ENCODE data around the gene TPSAB1. TPM values are rescaled to one million over a fixed set of nuclear protein-coding genes. Genes with fewer than 3 reads are reported as not detected.
A peak's percentile ranks its signal among the peaks of the same experiment; 100 is the strongest.
"Not testable (repeated sequence)": the region's sequence is repeated elsewhere in the genome, so short reads cannot be mapped to it uniquely, and the experiment has no call there.

TPSAB1 gene
- total RNA-seq = under 1 TPM in 1 of 3 donors, not detected in 2; 0.35 TPM

GRCh38 chr16:1240436-1240835, at the start of gene TPSAB1:
TSS of gene TPSAB1 (plus strand) at chr16:1240705. CDS start at chr16:1240939, 234 bp downstream.
- not testable (repeated sequence) for H3K36me3 Mint-ChIP-seq (ENCODE audit: insufficient read depth); ATAC-seq; H3K9me3 Mint-ChIP-seq; H3K27me3 Mint-ChIP-seq (ENCODE audit: low read depth); H3K4me1 Mint-ChIP-seq (ENCODE audit: low read depth); DNase-seq; H3K4me3 Mint-ChIP-seq

GRCh38 chr16:1190789-1191188, 49.7 kb upstream of the TPSAB1 start:
- not testable (repeated sequence) for DNase-seq; H3K4me1 Mint-ChIP-seq (ENCODE audit: low read depth); H3K4me3 Mint-ChIP-seq; H3K9me3 Mint-ChIP-seq; H3K36me3 Mint-ChIP-seq (ENCODE audit: insufficient read depth); ATAC-seq; H3K27me3 Mint-ChIP-seq (ENCODE audit: low read depth)

GRCh38 chr16:1192384-1193073, 48.0 kb upstream of the TPSAB1 start:
- H3K4me1 Mint-ChIP-seq (ENCODE audit: low read depth) = peaks cover 3% of the 10 kb centered on the region
- no peak overlapping the region for H3K4me3 Mint-ChIP-seq
- no peaks in the 10 kb centered on the region for H3K36me3 Mint-ChIP-seq (ENCODE audit: insufficient read depth)
- DNase-seq (no peak), ATAC-seq (no peak)
- H3K9me3 Mint-ChIP-seq = no peaks in the 10 kb centered on the region
- H3K27me3 Mint-ChIP-seq (ENCODE audit: low read depth) = peaks cover 7% of the 10 kb centered on the region

- Mint-ChIP-seq H3K4me3 (no peak overlapping the region), H3K36me3 (ENCODE audit: insufficient read depth) (no peaks in the 10 kb centered on the region), H3K27me3 (ENCODE audit: low read depth) (peaks cover 7% of the 10 kb centered on the region), H3K4me1 (ENCODE audit: low read depth) (peaks cover 3% of the 10 kb centered on the region), H3K9me3 (no peaks in the 10 kb centered on the region)
- DNase-seq = no peak
- ATAC-seq = no peak
Measured at GRCh38 chr16:1193143-1193824, 47.2 kb upstream of the TPSAB1 start.

GRCh38 chr16:1193825-1194581, 46.5 kb upstream of the TPSAB1 start:
- Mint-ChIP-seq H3K27me3 (ENCODE audit: low read depth) (peaks cover 4% of the 10 kb centered on the region), H3K4me3 (no peak overlapping the region), H3K4me1 (ENCODE audit: low read depth) (peaks cover 3% of the 10 kb centered on the region), H3K9me3 (no peaks in the 10 kb centered on the region), H3K36me3 (ENCODE audit: insufficient read depth) (no peaks in the 10 kb centered on the region)
- no peak for ATAC-seq
- no peak for DNase-seq

GRCh38 chr16:1194665-1195392, 45.7 kb upstream of the TPSAB1 start:
- Mint-ChIP-seq H3K4me1 (ENCODE audit: low read depth) (peaks cover 3% of the 10 kb centered on the region), H3K36me3 (ENCODE audit: insufficient read depth) (no peaks in the 10 kb centered on the region), H3K27me3 (ENCODE audit: low read depth) (peaks cover 2% of the 10 kb centered on the region), H3K4me3 (no peak overlapping the region), H3K9me3 (no peaks in the 10 kb centered on the region)
- DNase-seq = peak; percentile 17
- ATAC-seq = peak; percentile 52 to 63

- peaks cover 3% of the 10 kb centered on the region for H3K4me1 Mint-ChIP-seq (ENCODE audit: low read depth)
- H3K4me3 Mint-ChIP-seq = no peak overlapping the region
- peaks cover 2% of the 10 kb centered on the region for H3K27me3 Mint-ChIP-seq (ENCODE audit: low read depth)
- no peak for DNase-seq
- ATAC-seq = no peak
- no peaks in the 10 kb centered on the region for H3K9me3 Mint-ChIP-seq
- H3K36me3 Mint-ChIP-seq (ENCODE audit: insufficient read depth) = no peaks in the 10 kb centered on the region
Measured at GRCh38 chr16:1195393-1195666, 45.2 kb upstream of the TPSAB1 start.

GRCh38 chr16:1196494-1196893, 44.0 kb upstream of the TPSAB1 start:
- H3K36me3 Mint-ChIP-seq (ENCODE audit: insufficient read depth) = no peaks in the 10 kb centered on the region
- no peak for DNase-seq
- no peaks in the 10 kb centered on the region for H3K9me3 Mint-ChIP-seq
- peaks cover 2% of the 10 kb centered on the region for H3K27me3 Mint-ChIP-seq (ENCODE audit: low read depth)
- peaks cover 3% of the 10 kb centered on the region for H3K4me1 Mint-ChIP-seq (ENCODE audit: low read depth)
- no peak overlapping the region for H3K4me3 Mint-ChIP-seq
- ATAC-seq = no peak

GRCh38 chr16:1197237-1197866, 43.2 kb upstream of the TPSAB1 start:
- peaks cover 2% of the 10 kb centered on the region for H3K27me3 Mint-ChIP-seq (ENCODE audit: low read depth)
- H3K4me3 Mint-ChIP-seq = no peak overlapping the region
- no peak for ATAC-seq
- no peaks in the 10 kb centered on the region for H3K36me3 Mint-ChIP-seq (ENCODE audit: insufficient read depth)
- H3K9me3 Mint-ChIP-seq = no peaks in the 10 kb centered on the region
- no peak for DNase-seq
- H3K4me1 Mint-ChIP-seq (ENCODE audit: low read depth) = peaks cover 3% of the 10 kb centered on the region

- no peak overlapping the region for H3K4me3 Mint-ChIP-seq
Measured at GRCh38 chr16:1198194-1198593, 42.3 kb upstream of the TPSAB1 start.

GRCh38 chr16:1198671-1199346, 41.7 kb upstream of the TPSAB1 start:
- H3K9me3 Mint-ChIP-seq; H3K4me1 Mint-ChIP-seq (ENCODE audit: low read depth); H3K27me3 Mint-ChIP-seq (ENCODE audit: low read depth); H3K4me3 Mint-ChIP-seq; DNase-seq; H3K36me3 Mint-ChIP-seq (ENCODE audit: insufficient read depth); ATAC-seq: not testable (repeated sequence)

More at GRCh38 chr16:1198194-1198593, 42.3 kb upstream of the TPSAB1 start:
- DNase-seq = no peak
- Mint-ChIP-seq H3K4me1 (ENCODE audit: low read depth) (peaks cover 3% of the 10 kb centered on the region), H3K36me3 (ENCODE audit: insufficient read depth) (no peaks in the 10 kb centered on the region), H3K9me3 (no peaks in the 10 kb centered on the region), H3K27me3 (ENCODE audit: low read depth) (no peaks in the 10 kb centered on the region)
- ATAC-seq = no peak

GRCh38 chr16:1199347-1200013, 41.0 kb upstream of the TPSAB1 start:
- Mint-ChIP-seq H3K27me3 (ENCODE audit: low read depth) (no peaks in the 10 kb centered on the region), H3K36me3 (ENCODE audit: insufficient read depth) (no peaks in the 10 kb centered on the region), H3K4me3 (no peak overlapping the region), H3K4me1 (ENCODE audit: low read depth) (peaks cover 3% of the 10 kb centered on the region), H3K9me3 (no peaks in the 10 kb centered on the region)
- no peak for DNase-seq
- ATAC-seq = no peak

GRCh38 chr16:1200014-1200627, 40.4 kb upstream of the TPSAB1 start:
- H3K4me3 Mint-ChIP-seq = no peak overlapping the region
- no peaks in the 10 kb centered on the region for H3K36me3 Mint-ChIP-seq (ENCODE audit: insufficient read depth)
- H3K9me3 Mint-ChIP-seq = no peaks in the 10 kb centered on the region
- ATAC-seq (no peak), DNase-seq (no peak)
- no peaks in the 10 kb centered on the region for H3K27me3 Mint-ChIP-seq (ENCODE audit: low read depth)
- H3K4me1 Mint-ChIP-seq (ENCODE audit: low read depth) = peaks cover 3% of the 10 kb centered on the region
